ENCODE measurements around the gene DECR2. TPM values are rescaled to one million over a fixed set of nuclear protein-coding genes. Genes with fewer than 3 reads are reported as not detected.
"Not testable (repeated sequence)": the region's sequence is repeated elsewhere in the genome, so short reads cannot be mapped to it uniquely, and the experiment has no call there.

DECR2 gene
- total and polyA plus RNA-seq, 4 experiments from 2014 or later = 3.4 to 7.3 (median 4.6) TPM

DNA sequence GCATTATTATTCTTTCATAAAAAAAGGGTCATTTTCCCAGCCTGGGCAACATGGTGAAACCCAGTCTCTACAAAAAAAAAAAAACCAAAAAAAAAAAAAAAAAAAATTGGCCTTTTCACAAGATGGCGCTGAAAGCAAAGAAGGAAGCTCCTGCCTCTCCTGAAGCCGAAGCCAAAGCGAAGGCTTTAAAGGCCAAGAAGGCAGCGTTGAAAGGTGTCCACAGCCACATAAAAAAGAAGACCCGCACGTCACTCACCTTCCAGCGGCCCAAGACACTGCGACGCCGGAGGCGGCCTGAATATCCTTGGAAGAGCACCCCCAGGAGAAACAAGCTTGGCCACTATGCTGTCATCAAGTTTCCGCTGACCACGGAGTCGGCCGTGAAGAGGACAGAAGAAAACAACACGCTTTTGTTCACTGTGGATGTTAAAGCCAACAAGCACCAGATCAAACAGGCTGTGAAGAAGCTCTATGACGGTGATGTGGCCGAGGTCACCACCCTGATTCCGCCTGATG, 15.0 kb upstream of the DECR2 start:
- Mint-ChIP-seq H3K36me3 (peaks cover 0 to 2% of the 10 kb centered on the region in 2 donors), H3K27me3 (no peaks in the 10 kb centered on the region), H3K9me3 (peaks cover 0 to 1% (median 0%) of the 10 kb centered on the region in 8 donors), H3K27ac (peak overlapping the region in 2 of 7 donors; percentile 21 to 57), H3K4me3 (no peak overlapping the region), H3K4me1 (peaks cover 11 to 17% (median 14%) of the 10 kb centered on the region in 4 donors)
- Histone ChIP-seq H3K4me1 (ENCODE audit: insufficient read depth, low read length) (peaks cover 13% of the 10 kb centered on the region), H3K9me3 (ENCODE audit: control insufficient read depth in 1 of 2, low read length in 2 of 2) (no peaks in the 10 kb centered on the region), H3K27me3 (ENCODE audit: insufficient read depth, low read length) (no peaks in the 10 kb centered on the region), H3K4me3 (ENCODE audit: low read length in 2 of 2) (no peak overlapping the region), H3K36me3 (ENCODE audit: insufficient read depth, low read length) (no peaks in the 10 kb centered on the region), H3K27ac (ENCODE audit: low read depth, low read length) (no peak overlapping the region)
- CTCF ChIA-PET (ENCODE audit: partially characterized antibody) = no interaction called here
- intact Hi-C loops (cut with micrococcal nuclease) = no loop called here
- no peak for DNase-seq
- POLR2A ChIA-PET (ENCODE audit: partially characterized antibody) = no interaction called here

DNA sequence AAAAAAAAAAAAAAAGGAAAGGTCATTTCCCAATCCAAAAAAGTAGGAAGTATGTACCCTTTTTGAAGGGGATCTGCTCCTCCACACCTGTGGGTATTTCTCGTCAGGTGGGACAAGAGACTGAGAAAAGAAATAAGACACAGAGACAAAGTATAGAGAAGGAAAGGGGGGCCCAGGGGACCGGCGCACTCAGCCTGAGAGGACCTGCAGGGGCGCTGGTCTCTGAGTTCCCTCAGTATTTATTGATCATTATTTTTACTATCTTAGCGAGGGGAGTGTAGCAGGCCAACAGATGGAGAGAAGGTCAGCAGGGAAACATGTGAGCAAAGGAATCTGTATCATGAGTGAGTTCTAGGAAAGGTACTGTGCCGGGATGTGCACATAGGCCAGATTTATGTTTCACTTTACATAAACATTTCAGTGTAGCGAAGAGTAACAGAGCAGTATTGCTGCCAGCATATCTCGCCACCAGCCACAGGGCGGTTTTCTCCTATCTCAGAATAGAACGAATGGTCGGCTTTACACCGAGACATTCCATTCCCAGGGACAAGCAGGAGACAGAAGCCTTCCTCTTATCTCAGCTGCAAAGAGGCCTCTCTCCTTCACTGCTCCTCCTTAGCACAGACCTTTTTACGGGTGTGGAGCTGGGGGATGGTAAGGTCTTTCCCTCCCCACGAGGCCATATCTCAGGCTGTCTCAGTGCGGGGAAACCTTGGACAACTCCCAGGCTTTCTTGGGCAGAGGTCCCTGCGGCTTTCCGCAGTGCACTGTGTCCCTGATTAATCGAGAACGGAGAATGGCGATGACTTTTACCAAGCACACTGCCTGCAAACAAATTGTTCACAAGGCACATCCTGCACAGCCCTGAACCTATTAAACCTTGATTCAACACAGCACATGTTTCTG, 13.7 kb upstream of the DECR2 start:
- intact Hi-C loops (cut with micrococcal nuclease); H3K27ac ChIP-seq (ENCODE audit: low read depth, low read length); H3K4me3 Mint-ChIP-seq; H3K4me3 ChIP-seq (ENCODE audit: low read length in 2 of 2); H3K36me3 ChIP-seq (ENCODE audit: insufficient read depth, low read length); H3K27me3 ChIP-seq (ENCODE audit: insufficient read depth, low read length); H3K4me1 ChIP-seq (ENCODE audit: insufficient read depth, low read length); H3K9me3 ChIP-seq (ENCODE audit: control insufficient read depth in 1 of 2, low read length in 2 of 2); H3K9me3 Mint-ChIP-seq; H3K36me3 Mint-ChIP-seq; CTCF ChIA-PET (ENCODE audit: partially characterized antibody); DNase-seq; H3K27me3 Mint-ChIP-seq: not testable (repeated sequence)
- POLR2A ChIA-PET (ENCODE audit: partially characterized antibody) = interaction anchor here (1.1 kb wide), 1 partner anchor 11 kb away, joined by 3 read pairs; no protein-coding TSS in a partner anchor
- Mint-ChIP-seq H3K27ac (peak overlapping the region in 3 of 7 donors; percentile 6 to 53 (median 43)), H3K4me1 (peaks cover 12 to 14% (median 13%) of the 10 kb centered on the region in 4 donors)

DNA sequence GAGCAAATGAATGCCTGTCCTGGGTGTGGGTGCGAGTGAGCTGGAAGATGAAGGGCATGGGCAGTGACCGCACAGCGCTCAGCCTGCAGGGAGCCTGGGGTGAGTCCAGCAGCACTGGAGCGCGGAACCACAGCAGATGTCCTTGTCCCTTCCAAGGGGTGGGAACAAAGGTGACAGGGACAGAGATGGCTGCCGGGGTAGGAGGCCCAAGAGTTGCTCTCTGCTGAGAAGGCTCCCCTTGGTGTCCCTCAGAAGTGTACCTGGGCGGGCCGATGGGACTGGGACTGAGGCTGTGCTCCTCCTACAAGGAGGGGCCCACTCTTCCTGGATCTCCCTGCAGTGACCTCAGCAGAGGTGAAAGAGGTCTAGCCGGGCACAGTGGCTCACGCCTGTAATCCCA, 12.3 kb upstream of the DECR2 start:
- no peak overlapping the region for H3K4me3 ChIP-seq (ENCODE audit: low read length in 2 of 2)
- no peak overlapping the region for H3K27ac ChIP-seq (ENCODE audit: low read depth, low read length)
- H3K4me1 ChIP-seq (ENCODE audit: insufficient read depth, low read length) = no peaks in the 10 kb centered on the region
- H3K27me3 Mint-ChIP-seq = no peaks in the 10 kb centered on the region
- H3K36me3 Mint-ChIP-seq = no peaks in the 10 kb centered on the region
- POLR2A ChIA-PET (ENCODE audit: partially characterized antibody) = interaction anchor here (0.8 kb wide), 1 partner anchor 19 kb away, joined by 3 read pairs; the partner anchor contains the start of gene MRPL28
- DNase-seq = no peak
- H3K36me3 ChIP-seq (ENCODE audit: insufficient read depth, low read length) = no peaks in the 10 kb centered on the region
- no peaks in the 10 kb centered on the region for H3K27me3 ChIP-seq (ENCODE audit: insufficient read depth, low read length)
- H3K9me3 ChIP-seq (ENCODE audit: control insufficient read depth in 1 of 2, low read length in 2 of 2) = no peaks in the 10 kb centered on the region
- no peak overlapping the region for H3K27ac Mint-ChIP-seq
- no peak overlapping the region for H3K4me3 Mint-ChIP-seq
- H3K9me3 Mint-ChIP-seq = peaks cover 0 to 2% (median 0%) of the 10 kb centered on the region in 8 donors
- peaks cover 5 to 7% (median 6%) of the 10 kb centered on the region in 4 donors for H3K4me1 Mint-ChIP-seq
- CTCF ChIA-PET (ENCODE audit: partially characterized antibody) = no interaction called here
- intact Hi-C loops (cut with micrococcal nuclease) = no loop called here

DNA sequence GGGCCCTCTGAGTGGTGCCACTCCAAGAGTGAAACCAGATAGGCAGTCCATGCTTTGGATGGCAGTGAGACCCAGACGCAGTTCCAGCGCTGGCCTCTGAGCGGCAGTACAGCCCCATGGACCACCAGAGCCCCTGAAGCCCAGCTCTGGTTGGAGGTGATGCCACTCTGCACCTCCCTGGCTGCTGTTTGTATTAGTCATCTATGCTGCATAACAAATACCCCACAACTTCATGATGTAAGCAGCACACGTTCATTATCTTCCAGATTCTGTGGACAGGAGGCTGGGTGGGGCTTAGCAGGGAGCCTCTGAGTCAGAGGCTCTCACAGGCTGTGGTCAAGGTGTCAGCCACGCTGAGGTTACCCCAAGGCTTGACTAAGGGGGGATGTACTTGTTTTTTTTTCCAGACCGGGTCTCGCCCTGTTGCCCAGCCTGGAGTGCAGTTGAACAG, 9.8 kb upstream of the DECR2 start:
- Mint-ChIP-seq H3K27ac (peak overlapping the region in 4 of 7 donors; percentile 6 to 86 (median 52)), H3K27me3 (no peaks in the 10 kb centered on the region), H3K4me1 (peaks cover 12 to 16% (median 14%) of the 10 kb centered on the region in 4 donors), H3K4me3 (peak overlapping the region in 1 of 8 donors; percentile 18), H3K36me3 (peaks cover 0 to 2% of the 10 kb centered on the region in 2 donors), H3K9me3 (peaks cover 0 to 2% (median 0%) of the 10 kb centered on the region in 8 donors)
- POLR2A ChIA-PET (ENCODE audit: partially characterized antibody) = interaction anchor here (0.5 to 2.8 kb wide), 3 partner anchors 9 to 40 kb away, joined by 3 to 15 read pairs (median 11); partner anchors contain the start of gene DECR2
- intact Hi-C loops (cut with micrococcal nuclease) = loop anchor here (1.0 kb wide), 1 partner anchor 276 kb away; the partner anchor contains the start of gene RHOT2
- peak; percentile 61 to 80 (median 64) for DNase-seq
- H3K4me1 ChIP-seq (ENCODE audit: insufficient read depth, low read length) = peaks cover 8% of the 10 kb centered on the region
- H3K36me3 ChIP-seq (ENCODE audit: insufficient read depth, low read length) = no peaks in the 10 kb centered on the region
- no peaks in the 10 kb centered on the region for H3K9me3 ChIP-seq (ENCODE audit: control insufficient read depth in 1 of 2, low read length in 2 of 2)
- H3K4me3 ChIP-seq (ENCODE audit: low read length in 2 of 2) = no peak overlapping the region
- CTCF ChIA-PET (ENCODE audit: partially characterized antibody) = interaction anchor here (1.4 to 2.0 kb wide), 2 partner anchors 9 to 95 kb away, joined by 3 to 7 read pairs; partner anchors contain the start of gene DECR2
- H3K27ac ChIP-seq (ENCODE audit: low read depth, low read length) = no peak overlapping the region
- no peaks in the 10 kb centered on the region for H3K27me3 ChIP-seq (ENCODE audit: insufficient read depth, low read length)

DNA sequence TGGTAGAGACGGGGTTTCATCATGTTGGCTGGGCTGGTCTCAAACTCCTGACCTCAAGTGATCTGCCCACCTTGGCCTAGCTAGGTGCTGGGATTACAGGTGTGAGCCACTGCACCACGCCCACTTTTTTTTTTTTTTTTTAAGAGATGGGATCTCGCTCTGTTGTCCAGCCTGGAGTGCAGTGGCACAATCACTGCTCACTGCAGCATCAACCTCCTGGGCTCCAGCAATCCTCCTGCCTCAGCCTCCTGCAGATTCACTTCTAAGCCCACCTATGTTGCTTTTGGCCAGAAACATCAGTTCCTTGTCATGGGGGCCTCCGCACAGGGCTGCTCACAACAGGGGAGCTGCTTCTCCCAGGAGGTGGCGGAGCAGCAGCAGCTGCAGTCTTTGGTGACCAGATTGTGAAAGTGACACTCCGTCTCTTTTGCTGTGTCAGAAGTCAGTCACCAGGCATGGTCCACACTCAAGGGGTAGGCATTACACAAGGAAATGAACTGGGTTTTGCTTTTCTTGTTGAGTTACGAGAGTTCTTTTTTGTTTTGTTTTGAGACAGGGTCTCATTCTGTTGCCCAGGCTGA, 9.1 kb upstream of the DECR2 start:
- POLR2A ChIA-PET (ENCODE audit: partially characterized antibody) = interaction anchor here (0.5 to 2.8 kb wide), 3 partner anchors 9 to 41 kb away, joined by 3 to 15 read pairs (median 11); partner anchors contain the start of gene DECR2
- Mint-ChIP-seq H3K27ac (peak overlapping the region in 3 of 7 donors; percentile 36 to 86 (median 61)), H3K4me3 (peak overlapping the region in 1 of 8 donors; percentile 18), H3K9me3 (peaks cover 0 to 2% (median 0%) of the 10 kb centered on the region in 8 donors), H3K27me3 (no peaks in the 10 kb centered on the region), H3K36me3 (peaks cover 0 to 2% of the 10 kb centered on the region in 2 donors), H3K4me1 (peaks cover 12 to 16% (median 14%) of the 10 kb centered on the region in 4 donors)
- peaks cover 8% of the 10 kb centered on the region for H3K4me1 ChIP-seq (ENCODE audit: insufficient read depth, low read length)
- no peak for DNase-seq
- CTCF ChIA-PET (ENCODE audit: partially characterized antibody) = interaction anchor here (1.4 to 2.0 kb wide), 2 partner anchors 8 to 95 kb away, joined by 3 to 7 read pairs; partner anchors contain the start of gene DECR2
- no peaks in the 10 kb centered on the region for H3K36me3 ChIP-seq (ENCODE audit: insufficient read depth, low read length)
- H3K4me3 ChIP-seq (ENCODE audit: low read length in 2 of 2) = no peak overlapping the region
- H3K27ac ChIP-seq (ENCODE audit: low read depth, low read length) = no peak overlapping the region
- H3K9me3 ChIP-seq (ENCODE audit: control insufficient read depth in 1 of 2, low read length in 2 of 2) = no peaks in the 10 kb centered on the region
- H3K27me3 ChIP-seq (ENCODE audit: insufficient read depth, low read length) = no peaks in the 10 kb centered on the region
- intact Hi-C loops (cut with micrococcal nuclease) = loop anchor here (1.0 kb wide), 1 partner anchor 276 kb away; the partner anchor contains the start of gene RHOT2

DNA sequence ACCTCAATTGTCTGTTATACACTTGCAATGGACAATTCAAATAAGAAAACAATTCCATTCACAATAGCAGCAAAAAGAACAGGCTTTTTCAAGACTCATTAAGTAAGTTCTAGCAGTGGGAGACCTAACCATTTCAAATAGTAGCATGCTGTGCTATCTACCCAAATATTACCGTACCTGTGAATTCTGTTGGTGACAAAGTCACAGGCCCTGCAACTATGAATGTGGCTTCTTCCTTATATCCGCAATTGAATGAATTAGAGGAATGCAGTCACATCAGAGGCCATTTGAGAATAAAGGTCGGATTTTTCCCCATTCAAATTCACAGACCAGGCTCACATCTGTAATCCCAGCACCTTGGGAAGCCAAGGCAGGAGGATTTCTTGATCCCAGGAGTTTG, 5.5 kb upstream of the DECR2 start:
- H3K36me3 ChIP-seq (ENCODE audit: insufficient read depth, low read length) = no peaks in the 10 kb centered on the region
- no peak overlapping the region for H3K27ac ChIP-seq (ENCODE audit: low read depth, low read length)
- CTCF ChIA-PET (ENCODE audit: partially characterized antibody) = no interaction called here
- intact Hi-C loops (cut with micrococcal nuclease) = no loop called here
- Mint-ChIP-seq H3K4me1 (peaks cover 15 to 39% (median 23%) of the 10 kb centered on the region in 4 donors), H3K36me3 (peaks cover 0 to 4% of the 10 kb centered on the region in 2 donors), H3K4me3 (peak overlapping the region; percentile 86 to 92 (median 89)), H3K27me3 (no peaks in the 10 kb centered on the region), H3K9me3 (peaks cover 0 to 2% (median 0%) of the 10 kb centered on the region in 8 donors), H3K27ac (peak overlapping the region in 5 of 7 donors; percentile 42 to 92 (median 87))
- POLR2A ChIA-PET (ENCODE audit: partially characterized antibody) = interaction anchor here (1.0 to 1.2 kb wide), 2 partner anchors 13 to 299 kb away, joined by 4 read pairs; no protein-coding TSS in a partner anchor
- H3K4me1 ChIP-seq (ENCODE audit: insufficient read depth, low read length) = peaks cover 20% of the 10 kb centered on the region
- DNase-seq = no peak
- H3K9me3 ChIP-seq (ENCODE audit: control insufficient read depth in 1 of 2, low read length in 2 of 2) = no peaks in the 10 kb centered on the region
- H3K4me3 ChIP-seq (ENCODE audit: low read length in 2 of 2) = no peak overlapping the region
- no peaks in the 10 kb centered on the region for H3K27me3 ChIP-seq (ENCODE audit: insufficient read depth, low read length)

Data from CD4-positive, alpha-beta memory T cell (primary cell).